ENCODE results near the gene CXCL6.

DNA sequence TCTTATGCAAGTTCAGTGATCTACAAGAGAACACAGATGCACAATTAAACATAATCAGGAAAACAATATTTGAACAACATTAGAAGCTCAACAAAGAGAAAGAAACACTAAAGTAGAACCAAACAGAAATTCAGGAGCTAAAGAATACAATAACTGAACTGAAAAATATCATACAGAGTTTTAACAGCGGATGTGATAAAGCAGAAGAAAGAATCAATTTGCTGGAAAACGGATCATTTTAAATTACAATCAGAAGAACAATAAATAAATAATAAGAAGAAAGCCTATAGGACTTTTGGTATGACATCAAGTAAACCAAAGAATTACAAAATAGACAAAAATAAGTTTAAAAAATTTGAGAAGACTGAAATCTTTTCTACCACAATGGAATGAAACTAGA, 36.3 kb upstream of the CXCL6 start:
- TF ChIP-seq, protein P1, sequence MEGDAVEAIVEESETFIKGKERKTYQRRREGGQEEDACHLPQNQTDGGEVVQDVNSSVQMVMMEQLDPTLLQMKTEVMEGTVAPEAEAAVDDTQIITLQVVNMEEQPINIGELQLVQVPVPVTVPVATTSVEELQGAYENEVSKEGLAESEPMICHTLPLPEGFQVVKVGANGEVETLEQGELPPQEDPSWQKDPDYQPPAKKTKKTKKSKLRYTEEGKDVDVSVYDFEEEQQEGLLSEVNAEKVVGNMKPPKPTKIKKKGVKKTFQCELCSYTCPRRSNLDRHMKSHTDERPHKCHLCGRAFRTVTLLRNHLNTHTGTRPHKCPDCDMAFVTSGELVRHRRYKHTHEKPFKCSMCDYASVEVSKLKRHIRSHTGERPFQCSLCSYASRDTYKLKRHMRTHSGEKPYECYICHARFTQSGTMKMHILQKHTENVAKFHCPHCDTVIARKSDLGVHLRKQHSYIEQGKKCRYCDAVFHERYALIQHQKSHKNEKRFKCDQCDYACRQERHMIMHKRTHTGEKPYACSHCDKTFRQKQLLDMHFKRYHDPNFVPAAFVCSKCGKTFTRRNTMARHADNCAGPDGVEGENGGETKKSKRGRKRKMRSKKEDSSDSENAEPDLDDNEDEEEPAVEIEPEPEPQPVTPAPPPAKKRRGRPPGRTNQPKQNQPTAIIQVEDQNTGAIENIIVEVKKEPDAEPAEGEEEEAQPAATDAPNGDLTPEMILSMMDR (IDR thresholded peaks at IDR 0.05; ENCODE audit: low read depth, low read length, poor library complexity, severe bottlenecking), result no peak
- no peak for TF ChIP-seq EZH2phosphoT487 (IDR thresholded peaks at IDR 0.05; ENCODE audit: borderline replicate concordance, low read length)
